ENCODE results near the gene GIMAP5. TPM values are rescaled to one million over a fixed set of nuclear protein-coding genes. Genes with fewer than 3 reads are reported as not detected.
A peak's percentile ranks its signal among the peaks of the same experiment; 100 is the strongest.

GIMAP5 gene
- total and polyA plus RNA-seq, 10 of the 15 experiments (the other 5 are each of a cell fraction or from before 2014, with no cell fraction given): 3.7 to 9.1 (median 6.7) TPM

- TF ChIP-seq ZBED1 (IDR thresholded peaks at IDR 0.05; ENCODE audit: borderline replicate concordance) (no peak), IRF4 (IDR thresholded peaks at IDR 0.05; ENCODE audit: low read depth, low read length) (no peak), TCF12 (IDR thresholded peaks at IDR 0.05; ENCODE audit: low read depth, low read length) (no peak), YBX1 (IDR thresholded peaks at IDR 0.05) (no peak), CEBPZ (IDR thresholded peaks at IDR 0.05; ENCODE audit: low read depth, low read length) (no peak), CUX1 (IDR thresholded peaks at IDR 0.05; ENCODE audit: insufficient replicate concordance, low read depth, low read length) (no peak), NR2F1 (conservative IDR thresholded peaks at IDR 0.05) (no peak), SMARCA5 (IDR thresholded peaks at IDR 0.05) (no peak), PKNOX1 (IDR thresholded peaks at IDR 0.05) (no peak), POLR2AphosphoS5 (IDR thresholded peaks at IDR 0.05; ENCODE audit: low read length) (0 out of 2 replicates have a peak, but pooled peaks have one; percentile 41), RELB (IDR thresholded peaks at IDR 0.05; ENCODE audit: low read depth) (0 out of 2 replicates have a peak, but pooled peaks have one; percentile 25), BACH1 (IDR thresholded peaks at IDR 0.05; ENCODE audit: borderline replicate concordance) (no peak), FOXM1 (IDR thresholded peaks at IDR 0.05; ENCODE audit: low read depth, low read length) (no peak), ZZZ3 (IDR thresholded peaks at IDR 0.05; ENCODE audit: control insufficient read depth, insufficient read length, low read depth) (no peak), ATF7 (IDR thresholded peaks at IDR 0.05; ENCODE audit: low read depth) (no peak), LARP7 (IDR thresholded peaks at IDR 0.05) (no peak), NRF1 (conservative IDR thresholded peaks at IDR 0.05; ENCODE audit: low read depth, low read length) (no peak), DPF2 (IDR thresholded peaks at IDR 0.05) (no peak), TAF1 (IDR thresholded peaks at IDR 0.05; ENCODE audit: borderline replicate concordance, low read depth, low read length) (0 out of 2 replicates have a peak, but pooled peaks have one; percentile 29)
These were observed at the start of gene GIMAP5 (continued) for GRCh38 chr7:150737265-150738055.
